DOHH2 (cell line): Measurements from ENCODE around the gene TTC21A.

ENCODE experiments used
- CTCF ChIP-seq: fragments of 200-600 bp; sonication (generic); IDR thresholded peaks from one replicate; pipeline ENCODE4 v1.5.1; 2014; ENCODE audit warnings: antibody characterized with exemption, mild to moderate bottlenecking, low read depth, low read length; ENCODE audit not compliant: poor library complexity, severe bottlenecking
- EZH2phosphoT487 ChIP-seq: fragments of 200-600 bp; sonication (generic); IDR thresholded peaks from 2 replicates; pipeline ENCODE4 v1.6.1; 2017; ENCODE audit warnings: borderline replicate concordance, mild to moderate bottlenecking, antibody characterized with exemption, low read length, moderate library complexity, mixed read lengths

GRCh38 chr3:39103791-39104552, 3.5 kb upstream of the TTC21A start:
- no peak for TF ChIP-seq CTCF
- no peak for TF ChIP-seq EZH2phosphoT487
